ELR (cell line): Measurements from ENCODE around the gene TNP1.

Experiments
- DNase-seq: peaks from one replicate; pipeline ENCODE4 v3.0.0-alpha.2; 2015; ENCODE audit warnings: low read depth

TNP1 gene

GRCh38 chr2:216873573-216873972 is 13.7 kb upstream of the TNP1 start:
- DNase-seq = no peak

- DNase-seq = no peak
These were observed 12.8 kb upstream of the TNP1 start for GRCh38 chr2:216872624-216873023.

GRCh38 chr2:216872040-216872439 is 12.2 kb upstream of the TNP1 start:
- DNase-seq = no peak

GRCh38 chr2:216871333-216871934 is 11.6 kb upstream of the TNP1 start:
- no peak for DNase-seq

GRCh38 chr2:216870508-216871332 is 10.9 kb upstream of the TNP1 start:
- no peak for DNase-seq

GRCh38 chr2:216866515-216867095 is 6.7 kb upstream of the TNP1 start:
- DNase-seq = no peak

GRCh38 chr2:216865658-216866057 is 5.8 kb upstream of the TNP1 start:
- DNase-seq = no peak

- DNase-seq = no peak
These were observed 4.1 kb upstream of the TNP1 start for GRCh38 chr2:216863946-216864345.

GRCh38 chr2:216862628-216863398 is 2.9 kb upstream of the TNP1 start:
- DNase-seq = no peak

GRCh38 chr2:216860426-216861137 is 718 bp upstream of the TNP1 start:
- no peak for DNase-seq

- peak; percentile 33 for DNase-seq
These were observed 1.6 kb downstream of the TNP1 start for GRCh38 chr2:216858312-216858711.

GRCh38 chr2:216857131-216857550 is 2.7 kb downstream of the TNP1 start:
- peak; percentile 58 for DNase-seq

GRCh38 chr2:216856406-216857065 is 3.3 kb downstream of the TNP1 start:
- DNase-seq = no peak

GRCh38 chr2:216855605-216856004 is 4.3 kb downstream of the TNP1 start:
- DNase-seq = no peak

- DNase-seq = no peak
These were observed 4.8 kb downstream of the TNP1 start for GRCh38 chr2:216855079-216855478.

GRCh38 chr2:216851486-216852090 is 8.3 kb downstream of the TNP1 start:
- DNase-seq = no peak

- no peak for DNase-seq
These were observed 9.1 kb downstream of the TNP1 start for GRCh38 chr2:216850665-216851322.

- no peak for DNase-seq
These were observed 9.9 kb downstream of the TNP1 start for GRCh38 chr2:216849987-216850386.

GRCh38 chr2:216845426-216845825 is 14.4 kb downstream of the TNP1 start:
- DNase-seq = no peak

- DNase-seq = no peak
These were observed 17.2 kb downstream of the TNP1 start for GRCh38 chr2:216842636-216843035.
